Osteoblast (primary cell): ENCODE results near the gene TKTL1. TPM values are rescaled to one million over a fixed set of nuclear protein-coding genes. Genes with fewer than 3 reads are reported as not detected.

Experiments
- DNase-seq: peaks from one replicate; pipeline ENCODE4 v3.0.0; 2011; ENCODE audit warnings: low spot score, mixed read lengths; ENCODE audit not compliant: insufficient read length; ENCODE audit errors: missing footprints
- H2AFZ ChIP-seq: 2 replicates; pipeline ENCODE4 v1.6.0; 2011; ENCODE audit warnings: mild to moderate bottlenecking, low read length
- H3K27ac ChIP-seq: 2 replicates; pipeline ENCODE4 v1.5.1; 2011; ENCODE audit warnings: mild to moderate bottlenecking, low read depth, low read length, moderate library complexity
- H3K27me3 ChIP-seq: 2 replicates; pipeline ENCODE4 v1.6.0; 2012; ENCODE audit warnings: mild to moderate bottlenecking, control low read depth, inconsistent platforms, low read length, moderate library complexity; ENCODE audit not compliant: insufficient read depth
- H3K36me3 ChIP-seq: 2 replicates; pipeline ENCODE4 v1.5.1; 2011; ENCODE audit warnings: mild to moderate bottlenecking, low read length, control low read depth, moderate library complexity; ENCODE audit not compliant: insufficient read depth
- H3K4me1 ChIP-seq: 2 replicates; pipeline ENCODE4 v1.5.1; 2011; ENCODE audit warnings: mild to moderate bottlenecking, low read length, control low read depth, moderate library complexity; ENCODE audit not compliant: insufficient read depth
- H3K4me2 ChIP-seq: 2 replicates; pipeline ENCODE4 v1.6.0; 2011; ENCODE audit warnings: mild to moderate bottlenecking, low read length; ENCODE audit not compliant: insufficient read depth
- H3K4me3 ChIP-seq: fragments of 200-600 bp; sonication (generic); 3 replicates; pipeline ENCODE4 v1.5.1; 2012; ENCODE audit warnings: mild to moderate bottlenecking, low read length, inconsistent platforms; ENCODE audit not compliant: insufficient read depth
- H3K79me2 ChIP-seq: 2 replicates; pipeline ENCODE4 v1.6.0; 2012; ENCODE audit warnings: mild to moderate bottlenecking, low read length, control low read depth, inconsistent platforms; ENCODE audit not compliant: insufficient read depth
- H3K9me3 ChIP-seq: 2 replicates; pipeline ENCODE4 v1.5.1; 2011; ENCODE audit warnings: low read depth, low read length, control low read depth
- H4K20me1 ChIP-seq: 2 replicates; pipeline ENCODE4 v1.6.0; 2012; ENCODE audit warnings: mild to moderate bottlenecking, low read length, control low read depth; ENCODE audit not compliant: insufficient read depth
- total RNA-seq: library from RNA; depleted of rRNA; stranded (reverse); fragments of >200 nt; gene quantifications from 2 replicates; pipeline ENCODE4 v1.2.3, GENCODE V29; 2012
- TF ChIP-seq, protein P1 (sequence below): IDR thresholded peaks from 2 replicates; pipeline ENCODE4 v1.5.1; 2011; ENCODE audit warnings: mild to moderate bottlenecking, low read depth, low read length, moderate library complexity; ENCODE audit errors: extremely low read depth

Gene TKTL1
- total RNA-seq, 1 donor, result not detected

DNA sequence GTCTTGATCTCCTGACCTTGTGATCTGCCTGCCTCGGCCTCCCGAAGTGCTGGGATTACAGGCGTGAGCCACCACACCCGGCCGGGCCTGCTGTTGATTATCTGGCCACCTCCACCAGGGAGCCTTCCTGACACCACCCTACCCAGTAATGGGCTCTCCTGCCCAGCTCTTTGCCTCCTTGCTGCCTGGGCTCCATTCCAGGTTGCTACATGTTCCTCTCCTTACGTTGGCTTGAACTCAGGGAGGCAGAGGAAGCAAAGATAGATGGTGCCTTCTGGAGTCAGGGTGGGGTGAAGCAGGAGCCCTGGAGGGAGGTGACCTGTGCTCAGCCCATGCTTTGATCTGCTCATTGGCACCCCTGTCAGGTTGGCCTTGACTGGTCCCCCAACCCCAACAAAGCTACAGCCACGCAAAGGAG is 52.5 kb downstream of the TKTL1 start:
- Histone ChIP-seq H3K27ac (no peak overlapping the region), H2AFZ (no peak overlapping the region), H3K79me2 (no peaks in the 10 kb centered on the region), H3K36me3 (peaks cover 41% of the 10 kb centered on the region), H3K4me3 (no peak overlapping the region), H4K20me1 (peaks cover 30% of the 10 kb centered on the region), H3K27me3 (no peaks in the 10 kb centered on the region), H3K9me3 (no peaks in the 10 kb centered on the region), H3K4me2 (no peak overlapping the region), H3K4me1 (no peaks in the 10 kb centered on the region)
- peak; percentile 42 for DNase-seq
- TF ChIP-seq, protein P1, sequence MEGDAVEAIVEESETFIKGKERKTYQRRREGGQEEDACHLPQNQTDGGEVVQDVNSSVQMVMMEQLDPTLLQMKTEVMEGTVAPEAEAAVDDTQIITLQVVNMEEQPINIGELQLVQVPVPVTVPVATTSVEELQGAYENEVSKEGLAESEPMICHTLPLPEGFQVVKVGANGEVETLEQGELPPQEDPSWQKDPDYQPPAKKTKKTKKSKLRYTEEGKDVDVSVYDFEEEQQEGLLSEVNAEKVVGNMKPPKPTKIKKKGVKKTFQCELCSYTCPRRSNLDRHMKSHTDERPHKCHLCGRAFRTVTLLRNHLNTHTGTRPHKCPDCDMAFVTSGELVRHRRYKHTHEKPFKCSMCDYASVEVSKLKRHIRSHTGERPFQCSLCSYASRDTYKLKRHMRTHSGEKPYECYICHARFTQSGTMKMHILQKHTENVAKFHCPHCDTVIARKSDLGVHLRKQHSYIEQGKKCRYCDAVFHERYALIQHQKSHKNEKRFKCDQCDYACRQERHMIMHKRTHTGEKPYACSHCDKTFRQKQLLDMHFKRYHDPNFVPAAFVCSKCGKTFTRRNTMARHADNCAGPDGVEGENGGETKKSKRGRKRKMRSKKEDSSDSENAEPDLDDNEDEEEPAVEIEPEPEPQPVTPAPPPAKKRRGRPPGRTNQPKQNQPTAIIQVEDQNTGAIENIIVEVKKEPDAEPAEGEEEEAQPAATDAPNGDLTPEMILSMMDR, result no peak

DNA sequence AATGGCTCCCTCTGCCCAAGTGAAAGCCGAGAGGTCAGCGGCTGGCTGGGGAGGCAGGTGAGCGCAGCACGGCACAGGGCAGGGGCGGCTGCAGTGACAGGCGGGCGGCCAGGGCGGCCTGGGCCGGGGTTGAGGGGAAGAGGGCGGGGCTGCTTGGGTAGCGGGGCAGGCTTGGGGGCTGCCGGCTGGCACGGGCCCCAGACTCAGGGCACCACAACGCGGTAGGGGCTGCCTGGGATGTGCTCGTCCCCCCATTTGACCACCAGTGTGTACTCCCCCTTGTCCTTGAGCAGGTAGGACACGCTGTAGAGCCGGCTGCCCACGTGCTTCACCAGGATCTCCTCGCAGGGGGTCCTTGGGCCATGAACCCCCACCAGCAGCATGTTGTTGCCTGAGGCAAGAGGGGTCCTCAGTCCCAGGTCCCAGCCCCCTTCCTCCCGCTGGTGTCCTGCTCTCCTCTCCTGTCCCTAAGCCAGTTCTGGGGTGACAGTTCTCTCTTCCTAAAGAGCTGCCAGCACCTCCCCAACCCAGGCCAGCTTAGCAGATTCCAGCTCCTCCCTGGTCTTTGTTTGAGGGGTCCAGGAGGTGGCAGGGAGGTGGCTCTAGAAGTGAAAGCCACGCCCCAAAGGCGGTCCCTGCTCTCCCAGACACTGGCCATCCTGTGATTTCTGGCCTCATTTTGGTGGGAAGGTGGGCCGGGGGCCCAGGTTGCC is 53.2 kb downstream of the TKTL1 start:
- Histone ChIP-seq H3K27ac (no peak overlapping the region), H3K36me3 (peaks cover 47% of the 10 kb centered on the region)

DNA sequence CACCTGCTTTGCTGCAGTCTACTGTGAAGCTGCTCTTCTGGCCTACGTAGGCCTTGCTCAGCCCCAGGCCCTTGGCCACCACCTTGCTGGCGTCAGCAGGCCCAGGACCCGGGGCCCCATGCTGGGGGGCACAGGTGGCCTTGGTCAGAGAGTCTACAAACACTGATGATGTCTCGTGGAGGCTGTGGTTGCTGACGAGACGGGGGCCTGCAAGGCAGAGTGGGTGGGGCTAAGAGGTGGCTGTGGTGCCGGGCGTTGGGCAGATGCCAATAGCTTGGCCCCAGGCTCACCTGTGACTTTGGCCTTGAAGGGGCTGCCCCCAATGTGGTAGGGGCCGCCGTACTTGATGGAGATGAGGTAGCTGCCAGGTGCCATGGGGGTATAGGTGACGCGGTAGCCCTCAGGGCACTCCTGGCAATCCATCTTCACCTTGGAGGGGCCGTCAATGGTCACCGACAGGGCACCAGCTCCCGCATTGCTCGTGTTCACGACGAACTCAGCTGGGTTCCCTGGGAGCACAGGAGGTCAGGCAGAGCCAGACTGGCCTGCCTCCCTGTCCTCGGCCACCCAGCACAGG is 53.9 kb downstream of the TKTL1 start:
- Histone ChIP-seq H3K4me3 (no peak overlapping the region), H3K9me3 (no peaks in the 10 kb centered on the region), H3K79me2 (no peaks in the 10 kb centered on the region), H3K4me1 (no peaks in the 10 kb centered on the region), H4K20me1 (peaks cover 38% of the 10 kb centered on the region), H3K27ac (no peak overlapping the region), H3K36me3 (peaks cover 54% of the 10 kb centered on the region), H2AFZ (no peak overlapping the region), H3K4me2 (no peak overlapping the region), H3K27me3 (no peaks in the 10 kb centered on the region)
- peak; percentile 69 for DNase-seq
- TF ChIP-seq, protein P1, result no peak

More for the DNA sequence above, 53.2 kb downstream of the TKTL1 start:
- Histone ChIP-seq H3K4me3 (no peak overlapping the region), H3K27me3 (no peaks in the 10 kb centered on the region), H3K4me1 (no peaks in the 10 kb centered on the region), H3K4me2 (no peak overlapping the region), H2AFZ (no peak overlapping the region), H4K20me1 (peaks cover 36% of the 10 kb centered on the region), H3K79me2 (no peaks in the 10 kb centered on the region), H3K9me3 (no peaks in the 10 kb centered on the region)
- TF ChIP-seq, protein P1, result no peak
- DNase-seq, result peak; percentile 81

DNA sequence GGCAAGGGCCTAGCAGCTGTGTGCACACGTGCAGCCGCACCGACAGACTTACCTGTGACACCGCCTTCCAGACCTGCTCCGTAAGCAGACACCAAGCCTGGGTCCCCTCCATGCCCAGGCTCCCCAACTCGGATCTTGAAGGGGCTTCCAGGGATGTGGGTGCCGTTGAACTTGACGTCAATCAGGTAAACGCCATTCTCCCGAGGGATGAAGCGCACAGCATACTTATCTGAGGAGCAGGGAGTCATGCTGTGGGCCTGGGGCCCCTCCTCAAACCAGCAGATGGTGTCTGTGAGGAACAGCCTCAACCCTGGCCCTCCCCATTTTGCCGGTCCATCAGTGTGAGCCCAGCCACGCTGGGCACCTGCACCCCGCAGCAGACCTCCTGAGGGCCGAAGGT is 54.4 kb downstream of the TKTL1 start:
- H3K4me3 ChIP-seq, result no peak overlapping the region
- DNase-seq, result no peak
- H3K27me3 ChIP-seq, result no peaks in the 10 kb centered on the region
- no peak overlapping the region for H3K4me2 ChIP-seq
- peaks cover 42% of the 10 kb centered on the region for H4K20me1 ChIP-seq
- no peak overlapping the region for H3K27ac ChIP-seq
- H3K4me1 ChIP-seq, result no peaks in the 10 kb centered on the region
- no peaks in the 10 kb centered on the region for H3K9me3 ChIP-seq
- no peak overlapping the region for H2AFZ ChIP-seq
- TF ChIP-seq, protein P1, result no peak
- H3K36me3 ChIP-seq, result peaks cover 59% of the 10 kb centered on the region
- no peaks in the 10 kb centered on the region for H3K79me2 ChIP-seq
